ENCODE results near the gene DMBX1. TPM values are rescaled to one million over a fixed set of nuclear protein-coding genes. Genes with fewer than 3 reads are reported as not detected.
A peak's percentile ranks its signal among the peaks of the same experiment; 100 is the strongest.

DMBX1 gene
- total and polyA plus RNA-seq, 9 of the 15 experiments (the other 6 are each of a cell fraction or from before 2014, with no cell fraction given), result 0.25 to 4.3 (median 1.0) TPM

GRCh38 chr1:46532498-46533178 is 43.0 kb downstream of the DMBX1 start (continued):
- TF ChIP-seq POLR2AphosphoS2 (IDR thresholded peaks at IDR 0.05; ENCODE audit: low read length) (no peak), PML (IDR thresholded peaks at IDR 0.05; ENCODE audit: low read length) (no peak), TGIF2 (CRISPR knock-in tag; IDR thresholded peaks at IDR 0.05) (no peak), SIN3A (IDR thresholded peaks at IDR 0.05; ENCODE audit: borderline replicate concordance in 2 of 2, control insufficient read depth in 1 of 2, low read depth in 2 of 2, low read length in 2 of 2) (no peak), SMC3 (conservative IDR thresholded peaks at IDR 0.05; ENCODE audit: insufficient read depth, low read depth, low read length) (peak; percentile 69), JUND (IDR thresholded peaks at IDR 0.05; ENCODE audit: borderline replicate concordance, low read depth, low read length) (0 out of 2 replicates have a peak, but pooled peaks have one; percentile 35), JUND (tag; IDR thresholded peaks at IDR 0.05; ENCODE audit: borderline replicate concordance, low read depth, low read length) (no peak), SNIP1 (IDR thresholded peaks at IDR 0.05; ENCODE audit: low read depth) (no peak), ZNF184 (CRISPR knock-in tag; IDR thresholded peaks at IDR 0.05) (no peak), ESRRA (IDR thresholded peaks at IDR 0.05; ENCODE audit: borderline replicate concordance, low read depth) (no peak), FOXA1 (IDR thresholded peaks at IDR 0.05; ENCODE audit: borderline replicate concordance) (no peak), RBM25 (IDR thresholded peaks at IDR 0.05; ENCODE audit: low read depth, low read length, severe bottlenecking) (peak; percentile 9), SMAD4 (CRISPR knock-in tag; conservative IDR thresholded peaks at IDR 0.05) (no peak; the same call in 1 of the 2 replicates), HMGXB4 (CRISPR knock-in tag; IDR thresholded peaks at IDR 0.05) (no peak), ZNF398 (CRISPR knock-in tag; IDR thresholded peaks at IDR 0.05) (no peak), RERE (CRISPR knock-in tag; IDR thresholded peaks at IDR 0.05; ENCODE audit: borderline replicate concordance) (no peak), RB1 (IDR thresholded peaks at IDR 0.05; ENCODE audit: low read depth) (peak; percentile 87), HMG20B (CRISPR knock-in tag; IDR thresholded peaks at IDR 0.05) (no peak), MIER1 (IDR thresholded peaks at IDR 0.05; ENCODE audit: low read depth) (no peak), CTBP1 (IDR thresholded peaks at IDR 0.05; ENCODE audit: borderline replicate concordance) (peak; percentile 20; the same call in 1 of the 2 replicates), POLR2A (conservative IDR thresholded peaks at IDR 0.05) (no peak)
